Measurements from ENCODE around the gene B4GALNT1. TPM values are rescaled to one million over a fixed set of nuclear protein-coding genes. Genes with fewer than 3 reads are reported as not detected.

Gene B4GALNT1
- total and polyA plus RNA-seq, 2 of the 13 experiments (the other 11 are each of a cell fraction or from before 2014, with no cell fraction given): 4.5 to 5.4 TPM

DNA sequence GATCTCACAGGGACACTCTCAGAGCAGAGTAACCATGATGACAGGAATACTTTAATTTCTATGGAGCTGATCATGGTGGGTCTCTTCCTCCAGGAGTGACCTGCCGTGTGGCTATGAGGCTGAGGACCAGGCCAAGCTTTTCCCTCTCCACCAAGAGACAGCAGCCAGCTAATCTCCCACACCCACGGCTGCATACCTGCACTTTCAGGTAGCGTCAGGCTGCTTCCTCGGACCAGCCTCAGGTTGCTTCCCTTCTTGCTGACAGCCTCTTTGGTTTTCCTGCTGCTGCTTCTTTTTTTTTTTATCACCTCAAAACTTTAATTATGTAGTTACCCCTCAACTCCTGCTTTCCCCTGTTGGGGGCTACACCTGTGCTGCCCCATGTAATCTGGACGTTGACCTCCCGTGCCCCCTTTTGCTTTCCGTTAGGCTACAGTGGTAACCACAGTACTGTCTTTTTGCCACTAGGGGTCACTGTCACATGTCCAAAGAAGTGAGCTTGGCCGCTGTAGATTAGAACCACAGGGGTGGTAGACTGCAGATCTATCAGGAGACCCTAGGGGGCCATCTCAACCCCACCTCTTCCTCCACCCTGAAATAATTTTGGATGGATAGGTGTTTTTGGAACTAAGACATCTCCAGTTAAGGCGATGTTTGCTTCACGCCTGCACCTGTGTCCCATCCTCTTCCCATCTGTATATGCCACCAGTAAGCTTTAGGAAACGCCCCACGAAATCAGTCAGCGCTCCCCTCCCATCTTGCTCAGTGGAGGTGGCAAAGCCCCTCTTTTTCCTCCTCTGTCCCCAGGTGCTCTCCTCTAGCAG, 49.8 kb downstream of the B4GALNT1 start (continued):
- TF ChIP-seq THAP11 (CRISPR knock-in tag; IDR thresholded peaks at IDR 0.05) (peak; percentile 52; the same call in 1 of the 2 replicates), KLF13 (CRISPR knock-in tag; IDR thresholded peaks at IDR 0.05) (no peak), ZNF703 (CRISPR knock-in tag; IDR thresholded peaks at IDR 0.05; ENCODE audit: borderline replicate concordance) (no peak), ZNF891 (CRISPR knock-in tag; IDR thresholded peaks at IDR 0.05) (no peak), SOX6 (IDR thresholded peaks at IDR 0.05) (no peak), SOX6 (CRISPR knock-in tag; IDR thresholded peaks at IDR 0.05) (peak; percentile 21; the same call in 1 of the 2 replicates), NR2F6 (IDR thresholded peaks at IDR 0.05) (peak; percentile 66), NR2F6 (CRISPR knock-in tag; IDR thresholded peaks at IDR 0.05) (peak; percentile 77), SIX4 (CRISPR knock-in tag; IDR thresholded peaks at IDR 0.05) (no peak), ZNF598 (CRISPR knock-in tag; IDR thresholded peaks at IDR 0.05; ENCODE audit: borderline replicate concordance) (no peak), U2AF1 (optimal IDR thresholded peaks at IDR 0.05; ENCODE audit: low read depth, low read length) (no peak), GATAD2A (CRISPR knock-in tag; IDR thresholded peaks at IDR 0.05) (peak; percentile 52; the same call in 1 of the 2 replicates), ZNF614 (CRISPR knock-in tag; IDR thresholded peaks at IDR 0.05; ENCODE audit: borderline replicate concordance) (0 out of 2 replicates have a peak, but pooled peaks have one; percentile 26), MIXL1 (CRISPR knock-in tag; IDR thresholded peaks at IDR 0.05) (0 out of 2 replicates have a peak, but pooled peaks have one; percentile 50), STAG1 (CRISPR knock-in tag; IDR thresholded peaks at IDR 0.05) (peak; percentile 86), NR3C1 (CRISPR knock-in tag; IDR thresholded peaks at IDR 0.05) (no peak), HNF4G (IDR thresholded peaks at IDR 0.05; ENCODE audit: borderline replicate concordance, low read depth, low read length) (peak; percentile 40; the same call in 1 of the 2 replicates), HNF4G (CRISPR knock-in tag; IDR thresholded peaks at IDR 0.05; ENCODE audit: borderline replicate concordance, low read depth) (0 out of 2 replicates have a peak, but pooled peaks have one; percentile 43), ZBTB7A (CRISPR knock-in tag; IDR thresholded peaks at IDR 0.05) (no peak), ZBTB20 (CRISPR knock-in tag; IDR thresholded peaks at IDR 0.05; ENCODE audit: borderline replicate concordance, low read depth) (no peak), KDM6A (CRISPR knock-in tag; IDR thresholded peaks at IDR 0.05; ENCODE audit: low read depth) (no peak), EEA1 (CRISPR knock-in tag; IDR thresholded peaks at IDR 0.05; ENCODE audit: borderline replicate concordance) (no peak), ZNF260 (CRISPR knock-in tag; IDR thresholded peaks at IDR 0.05; ENCODE audit: borderline replicate concordance, low read depth) (no peak), RFXANK (CRISPR knock-in tag; IDR thresholded peaks at IDR 0.05) (no peak), BHLHE40 (IDR thresholded peaks at IDR 0.05; ENCODE audit: low read length) (peak; percentile 46; the same call in 1 of the 2 replicates)
- TF ChIP-seq, protein P1, sequence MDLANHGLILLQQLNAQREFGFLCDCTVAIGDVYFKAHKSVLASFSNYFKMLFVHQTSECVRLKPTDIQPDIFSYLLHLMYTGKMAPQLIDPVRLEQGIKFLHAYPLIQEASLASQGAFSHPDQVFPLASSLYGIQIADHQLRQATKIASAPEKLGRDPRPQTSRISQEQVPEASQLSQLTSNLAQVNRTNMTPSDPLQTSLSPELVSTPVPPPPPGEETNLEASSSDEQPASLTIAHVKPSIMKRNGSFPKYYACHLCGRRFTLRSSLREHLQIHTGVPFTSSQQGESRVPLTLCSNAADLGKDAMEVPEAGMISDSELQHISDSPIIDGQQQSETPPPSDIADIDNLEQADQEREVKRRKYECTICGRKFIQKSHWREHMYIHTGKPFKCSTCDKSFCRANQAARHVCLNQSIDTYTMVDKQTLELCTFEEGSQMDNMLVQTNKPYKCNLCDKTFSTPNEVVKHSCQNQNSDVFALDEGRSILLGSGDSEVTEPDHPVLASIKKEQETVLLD (CRISPR knock-in tag; IDR thresholded peaks at IDR 0.05; ENCODE audit: low read depth): no peak
- TF ChIP-seq, protein P2, sequence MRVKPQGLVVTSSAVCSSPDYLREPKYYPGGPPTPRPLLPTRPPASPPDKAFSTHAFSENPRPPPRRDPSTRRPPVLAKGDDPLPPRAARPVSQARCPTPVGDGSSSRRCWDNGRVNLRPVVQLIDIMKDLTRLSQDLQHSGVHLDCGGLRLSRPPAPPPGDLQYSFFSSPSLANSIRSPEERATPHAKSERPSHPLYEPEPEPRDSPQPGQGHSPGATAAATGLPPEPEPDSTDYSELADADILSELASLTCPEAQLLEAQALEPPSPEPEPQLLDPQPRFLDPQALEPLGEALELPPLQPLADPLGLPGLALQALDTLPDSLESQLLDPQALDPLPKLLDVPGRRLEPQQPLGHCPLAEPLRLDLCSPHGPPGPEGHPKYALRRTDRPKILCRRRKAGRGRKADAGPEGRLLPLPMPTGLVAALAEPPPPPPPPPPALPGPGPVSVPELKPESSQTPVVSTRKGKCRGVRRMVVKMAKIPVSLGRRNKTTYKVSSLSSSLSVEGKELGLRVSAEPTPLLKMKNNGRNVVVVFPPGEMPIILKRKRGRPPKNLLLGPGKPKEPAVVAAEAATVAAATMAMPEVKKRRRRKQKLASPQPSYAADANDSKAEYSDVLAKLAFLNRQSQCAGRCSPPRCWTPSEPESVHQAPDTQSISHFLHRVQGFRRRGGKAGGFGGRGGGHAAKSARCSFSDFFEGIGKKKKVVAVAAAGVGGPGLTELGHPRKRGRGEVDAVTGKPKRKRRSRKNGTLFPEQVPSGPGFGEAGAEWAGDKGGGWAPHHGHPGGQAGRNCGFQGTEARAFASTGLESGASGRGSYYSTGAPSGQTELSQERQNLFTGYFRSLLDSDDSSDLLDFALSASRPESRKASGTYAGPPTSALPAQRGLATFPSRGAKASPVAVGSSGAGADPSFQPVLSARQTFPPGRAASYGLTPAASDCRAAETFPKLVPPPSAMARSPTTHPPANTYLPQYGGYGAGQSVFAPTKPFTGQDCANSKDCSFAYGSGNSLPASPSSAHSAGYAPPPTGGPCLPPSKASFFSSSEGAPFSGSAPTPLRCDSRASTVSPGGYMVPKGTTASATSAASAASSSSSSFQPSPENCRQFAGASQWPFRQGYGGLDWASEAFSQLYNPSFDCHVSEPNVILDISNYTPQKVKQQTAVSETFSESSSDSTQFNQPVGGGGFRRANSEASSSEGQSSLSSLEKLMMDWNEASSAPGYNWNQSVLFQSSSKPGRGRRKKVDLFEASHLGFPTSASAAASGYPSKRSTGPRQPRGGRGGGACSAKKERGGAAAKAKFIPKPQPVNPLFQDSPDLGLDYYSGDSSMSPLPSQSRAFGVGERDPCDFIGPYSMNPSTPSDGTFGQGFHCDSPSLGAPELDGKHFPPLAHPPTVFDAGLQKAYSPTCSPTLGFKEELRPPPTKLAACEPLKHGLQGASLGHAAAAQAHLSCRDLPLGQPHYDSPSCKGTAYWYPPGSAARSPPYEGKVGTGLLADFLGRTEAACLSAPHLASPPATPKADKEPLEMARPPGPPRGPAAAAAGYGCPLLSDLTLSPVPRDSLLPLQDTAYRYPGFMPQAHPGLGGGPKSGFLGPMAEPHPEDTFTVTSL (CRISPR knock-in tag; IDR thresholded peaks at IDR 0.05; ENCODE audit: borderline replicate concordance): no peak
